ENCODE results near the gene MAPK1. TPM values are rescaled to one million over a fixed set of nuclear protein-coding genes. Genes with fewer than 3 reads are reported as not detected.

The MAPK1 gene
- total and polyA plus RNA-seq, 2 experiments from 2014 or later: 72.3 to 76.0 TPM

DNA sequence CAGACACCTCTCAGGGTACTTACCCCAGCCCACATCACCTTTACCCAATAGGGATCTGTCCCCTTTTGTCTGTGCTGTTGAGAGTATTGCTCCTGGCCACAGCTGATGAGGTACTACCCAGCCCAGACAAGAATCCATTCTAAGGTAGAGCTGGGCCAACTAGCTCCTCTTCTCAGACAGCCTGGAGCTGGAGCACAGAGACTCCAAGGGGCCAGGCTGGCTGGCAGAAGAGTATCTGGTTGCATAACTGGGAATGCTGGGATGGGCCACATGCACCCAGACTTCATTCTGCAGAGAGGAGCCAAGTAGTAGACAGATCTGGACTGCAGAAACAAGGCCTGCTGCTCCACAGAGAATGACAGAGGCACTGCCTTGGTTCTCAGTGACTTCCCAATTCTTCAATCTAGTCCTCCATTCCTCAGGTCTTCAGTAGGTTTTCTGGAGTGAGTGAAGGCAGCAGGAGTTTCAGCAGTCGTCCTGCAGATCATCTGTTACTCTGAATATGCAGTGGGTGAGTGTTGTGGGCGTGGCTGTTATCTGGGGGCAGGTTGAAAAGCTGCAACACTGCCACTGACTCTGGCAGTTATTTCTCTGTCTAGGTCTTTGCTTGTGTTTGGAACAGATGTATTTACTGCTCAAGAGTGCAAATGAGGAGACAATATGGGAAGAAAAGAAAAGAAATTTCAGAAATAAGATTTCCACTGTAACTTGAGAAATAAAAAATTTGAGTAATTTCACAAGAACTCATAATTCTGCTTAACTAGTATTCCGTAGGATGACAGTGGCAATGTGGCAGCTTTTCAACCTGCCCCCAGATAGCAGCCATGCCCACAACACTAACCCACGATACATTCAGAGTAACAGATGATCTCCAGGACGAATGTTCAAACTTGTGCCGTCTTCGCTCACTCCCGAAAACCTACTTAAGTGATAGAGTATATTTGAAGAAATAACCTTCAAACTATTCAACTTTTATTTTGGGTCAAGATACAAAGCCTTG is 34.9 kb downstream of the MAPK1 start:
- Histone ChIP-seq H3K4me3 (no peak overlapping the region), H3K9me3 (ENCODE audit: low read depth) (no peaks in the 10 kb centered on the region), H3K4me2 (ENCODE audit: unreplicated experiment) (no peak overlapping the region), H3F3A (ENCODE audit: insufficient read depth) (peaks cover 41% of the 10 kb centered on the region; the same call in 1 of the 2 replicates), H4K20me1 (ENCODE audit: insufficient read depth) (peaks cover 51% of the 10 kb centered on the region), H3K9ac (no peak overlapping the region), H3K27ac (peak overlapping the region; percentile 14), H3K36me3 (ENCODE audit: low read depth) (no peaks in the 10 kb centered on the region), H3K9me2 (ENCODE audit: insufficient read depth) (no peaks in the 10 kb centered on the region), H2AFZ (no peak overlapping the region), H3K27me3 (replicated peaks; ENCODE audit: insufficient read depth) (no peaks in the 10 kb centered on the region), H3K79me2 (ENCODE audit: insufficient read depth) (peaks cover 99% of the 10 kb centered on the region), H3K4me1 (ENCODE audit: insufficient read depth) (peaks cover 28% of the 10 kb centered on the region)
- peak; percentile 51 for DNase-seq
- 63 to 64% methylated on average over 8 of the region's 8 CpGs for WGBS, 2 experiments (ENCODE audit: low coverage in 1 of 2, low lambda C conversion rate in 2 of 2, missing lambda C conversion rate in 2 of 2)
- TF ChIP-seq EZH2 (IDR thresholded peaks at IDR 0.05; ENCODE audit: insufficient read depth, poor library complexity, severe bottlenecking) (no peak), EZH2phosphoT487 (IDR thresholded peaks at IDR 0.05; ENCODE audit: insufficient read depth, low read depth) (no peak)
- in situ Hi-C loops (cut with MboI): no loop called here

DNA sequence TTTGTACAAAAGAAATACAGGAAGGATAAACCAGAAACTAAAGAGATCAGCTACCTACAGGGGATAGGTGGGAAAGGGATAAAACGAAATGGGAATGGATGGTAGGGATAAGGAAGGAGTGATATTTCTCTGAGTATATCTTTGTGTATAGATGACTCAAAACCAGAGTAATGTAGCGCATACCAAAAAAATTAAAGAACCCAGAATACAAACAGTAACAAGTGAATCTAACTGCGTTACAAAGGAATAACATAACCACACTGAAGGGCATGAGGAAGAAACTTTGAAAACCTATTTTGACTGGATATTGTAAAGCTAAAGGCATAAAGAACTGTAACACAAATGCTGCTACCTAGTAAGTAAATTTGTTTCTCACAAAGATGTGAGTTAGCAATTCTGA is 37.9 kb downstream of the MAPK1 start:
- Histone ChIP-seq H3K9me2 (ENCODE audit: insufficient read depth) (no peaks in the 10 kb centered on the region), H2AFZ (no peak overlapping the region), H3K79me2 (ENCODE audit: insufficient read depth) (peaks cover 100% of the 10 kb centered on the region), H3K9me3 (ENCODE audit: low read depth) (no peaks in the 10 kb centered on the region), H3K9ac (no peak overlapping the region), H3K4me2 (ENCODE audit: unreplicated experiment) (no peak overlapping the region), H3K36me3 (ENCODE audit: low read depth) (no peaks in the 10 kb centered on the region), H3F3A (ENCODE audit: insufficient read depth) (peaks cover 27% of the 10 kb centered on the region; the same call in 1 of the 2 replicates), H4K20me1 (ENCODE audit: insufficient read depth) (peaks cover 65% of the 10 kb centered on the region), H3K4me1 (ENCODE audit: insufficient read depth) (peaks cover 19% of the 10 kb centered on the region), H3K27ac (no peak overlapping the region), H3K4me3 (no peak overlapping the region), H3K27me3 (replicated peaks; ENCODE audit: insufficient read depth) (no peaks in the 10 kb centered on the region)
- no peak for TF ChIP-seq EZH2 (IDR thresholded peaks at IDR 0.05; ENCODE audit: insufficient read depth, poor library complexity, severe bottlenecking)
- no peak for TF ChIP-seq EZH2phosphoT487 (IDR thresholded peaks at IDR 0.05; ENCODE audit: insufficient read depth, low read depth)
- no peak for DNase-seq
- WGBS, 2 experiments (ENCODE audit: low coverage in 1 of 2, low lambda C conversion rate in 2 of 2, missing lambda C conversion rate in 2 of 2): 78 to 88% methylated on average over 3 of the region's 3 CpGs
- in situ Hi-C loops (cut with MboI): no loop called here

DNA sequence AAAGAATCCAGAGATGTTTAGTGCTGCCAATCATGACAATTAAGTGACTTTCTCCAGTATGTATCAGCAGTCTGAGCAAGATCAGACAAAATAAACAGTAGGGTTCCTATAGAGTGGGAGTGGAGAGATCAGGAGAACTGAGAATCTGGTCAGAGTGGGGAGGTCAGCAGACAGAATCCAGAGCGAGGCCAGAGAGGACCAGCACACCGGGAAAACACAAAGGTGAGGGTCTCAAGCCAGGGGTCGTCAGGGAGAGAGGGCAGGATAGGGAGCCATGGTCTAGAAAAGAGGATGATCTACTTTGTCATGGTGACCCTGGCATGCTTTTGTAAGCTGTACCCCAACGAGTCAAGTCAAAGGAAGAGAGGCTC is 39.2 kb downstream of the MAPK1 start:
- Histone ChIP-seq H3K9me2 (ENCODE audit: insufficient read depth) (no peaks in the 10 kb centered on the region), H3K4me3 (no peak overlapping the region), H3K4me1 (ENCODE audit: insufficient read depth) (peaks cover 31% of the 10 kb centered on the region), H3K79me2 (ENCODE audit: insufficient read depth) (peaks cover 100% of the 10 kb centered on the region), H3K36me3 (ENCODE audit: low read depth) (no peaks in the 10 kb centered on the region), H3F3A (ENCODE audit: insufficient read depth) (peaks cover 36% of the 10 kb centered on the region; the same call in 1 of the 2 replicates), H2AFZ (no peak overlapping the region), H4K20me1 (ENCODE audit: insufficient read depth) (peaks cover 68% of the 10 kb centered on the region), H3K9me3 (ENCODE audit: low read depth) (no peaks in the 10 kb centered on the region), H3K27me3 (replicated peaks; ENCODE audit: insufficient read depth) (no peaks in the 10 kb centered on the region), H3K27ac (no peak overlapping the region), H3K9ac (no peak overlapping the region), H3K4me2 (ENCODE audit: unreplicated experiment) (no peak overlapping the region)
- 83 to 88% methylated on average over 4 of the region's 4 CpGs for WGBS, 2 experiments (ENCODE audit: low coverage in 1 of 2, low lambda C conversion rate in 2 of 2, missing lambda C conversion rate in 2 of 2)
- in situ Hi-C loops (cut with MboI): no loop called here
- TF ChIP-seq EZH2phosphoT487 (IDR thresholded peaks at IDR 0.05; ENCODE audit: insufficient read depth, low read depth) (no peak), EZH2 (IDR thresholded peaks at IDR 0.05; ENCODE audit: insufficient read depth, poor library complexity, severe bottlenecking) (no peak)
- DNase-seq: no peak

DNA sequence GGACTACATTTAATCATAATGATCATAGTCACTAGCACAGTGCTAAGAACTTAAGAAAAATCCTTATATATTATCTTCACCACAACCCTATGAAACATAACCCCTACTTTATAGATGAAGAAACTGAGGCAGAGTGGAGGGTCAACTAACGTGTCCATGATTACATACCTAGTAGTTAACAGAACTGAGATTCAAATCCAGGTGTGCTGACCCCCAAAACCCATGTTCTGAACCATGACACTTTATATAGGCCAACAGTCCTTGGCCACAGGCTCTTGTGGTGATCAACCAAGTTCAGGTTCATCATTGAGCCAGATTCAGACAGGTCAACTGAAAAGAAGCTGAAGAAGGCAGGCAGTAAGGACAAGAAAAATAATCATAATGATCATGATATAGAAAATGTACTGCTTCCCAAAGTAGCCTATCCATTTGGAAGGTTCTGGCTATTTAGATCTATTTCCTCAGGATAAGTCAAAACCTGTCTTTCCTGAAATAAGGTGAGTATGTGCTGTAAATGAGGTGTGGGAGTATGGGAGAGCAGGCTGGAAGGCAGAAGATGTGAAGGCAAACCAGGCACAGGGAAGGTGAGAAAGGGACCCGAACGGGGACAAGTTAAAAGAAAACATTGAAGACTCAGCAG is 39.7 kb downstream of the MAPK1 start:
- Histone ChIP-seq H3F3A (ENCODE audit: insufficient read depth) (peaks cover 38% of the 10 kb centered on the region; the same call in 1 of the 2 replicates), H4K20me1 (ENCODE audit: insufficient read depth) (peaks cover 63% of the 10 kb centered on the region), H3K9ac (no peak overlapping the region), H2AFZ (no peak overlapping the region), H3K79me2 (ENCODE audit: insufficient read depth) (peaks cover 100% of the 10 kb centered on the region), H3K4me2 (ENCODE audit: unreplicated experiment) (no peak overlapping the region), H3K9me2 (ENCODE audit: insufficient read depth) (no peaks in the 10 kb centered on the region), H3K9me3 (ENCODE audit: low read depth) (no peaks in the 10 kb centered on the region), H3K36me3 (ENCODE audit: low read depth) (no peaks in the 10 kb centered on the region), H3K27ac (no peak overlapping the region), H3K27me3 (replicated peaks; ENCODE audit: insufficient read depth) (no peaks in the 10 kb centered on the region), H3K4me1 (ENCODE audit: insufficient read depth) (peaks cover 33% of the 10 kb centered on the region), H3K4me3 (no peak overlapping the region)
- no peak for DNase-seq
- TF ChIP-seq EZH2phosphoT487 (IDR thresholded peaks at IDR 0.05; ENCODE audit: insufficient read depth, low read depth) (no peak), EZH2 (IDR thresholded peaks at IDR 0.05; ENCODE audit: insufficient read depth, poor library complexity, severe bottlenecking) (no peak)
- WGBS, 2 experiments (ENCODE audit: low coverage in 1 of 2, low lambda C conversion rate in 2 of 2, missing lambda C conversion rate in 2 of 2): 72 to 75% methylated on average over 3 of the region's 3 CpGs
- in situ Hi-C loops (cut with MboI): no loop called here
